ENCODE measurements around the gene VIPR1.
"Not testable (repeated sequence)": the region's sequence is repeated elsewhere in the genome, so short reads cannot be mapped to it uniquely, and the experiment has no call there.

VIPR1 gene

DNA sequence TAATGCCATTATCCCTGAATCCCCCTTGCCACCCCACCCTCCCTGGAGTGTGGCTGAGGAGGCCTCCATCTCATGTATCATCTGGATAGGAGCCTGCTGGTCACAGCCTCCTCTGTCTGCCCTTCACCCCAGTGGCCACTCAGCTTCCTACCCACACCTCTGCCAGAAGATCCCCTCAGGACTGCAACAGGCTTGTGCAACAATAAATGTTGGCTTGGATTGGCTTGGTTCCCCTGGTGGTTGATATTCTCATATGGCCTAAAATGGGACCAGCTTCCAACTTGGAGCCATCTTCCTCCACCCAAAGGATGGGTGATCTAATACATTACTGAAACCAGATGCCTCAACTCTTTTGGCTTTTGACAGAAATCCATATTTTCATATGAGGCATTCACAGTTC is 34.9 kb downstream of the VIPR1 start:
- ATAC-seq = no peak

DNA sequence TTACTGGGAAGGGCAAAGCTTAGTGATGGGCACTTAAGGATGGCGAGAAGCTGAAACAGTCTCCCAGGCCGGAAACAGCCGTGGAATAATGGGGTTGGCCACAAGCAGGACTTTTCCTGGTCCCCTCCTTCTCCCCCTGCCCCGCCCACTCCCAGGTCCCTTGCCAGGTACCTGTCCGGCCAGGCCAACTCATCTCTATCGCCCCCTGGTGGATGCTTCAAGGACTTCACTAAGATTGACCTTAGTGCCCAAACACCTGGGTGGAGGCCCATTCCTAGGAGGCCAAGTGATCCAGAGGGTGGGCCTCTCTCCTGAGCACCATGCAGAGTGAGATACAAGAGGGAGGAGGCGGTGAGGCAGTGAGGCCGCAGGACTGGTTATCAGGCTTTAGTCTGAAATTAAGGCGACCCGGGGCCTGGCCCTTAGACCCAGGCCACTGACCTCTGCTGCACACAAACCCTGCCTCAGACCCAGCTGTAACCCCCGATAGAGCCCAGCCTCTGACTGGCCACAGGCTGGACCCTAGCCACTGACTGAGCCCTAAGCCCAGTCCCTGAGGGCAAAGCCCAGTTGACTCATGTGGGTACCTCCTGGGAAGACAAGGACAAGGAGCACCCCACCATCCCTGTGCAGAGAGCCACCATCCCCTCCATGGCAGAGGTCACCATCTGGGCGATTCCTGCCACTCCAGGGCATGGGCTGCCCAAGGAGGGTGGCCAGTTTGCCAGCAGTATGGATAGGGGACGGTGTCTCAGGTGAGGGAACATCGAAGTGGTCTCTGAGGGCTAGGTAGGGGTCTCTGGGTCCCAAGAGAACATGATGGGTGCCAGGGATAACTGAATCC is 37.6 kb downstream of the VIPR1 start:
- peak in 1 of 2 donors; percentile 56 for ATAC-seq

DNA sequence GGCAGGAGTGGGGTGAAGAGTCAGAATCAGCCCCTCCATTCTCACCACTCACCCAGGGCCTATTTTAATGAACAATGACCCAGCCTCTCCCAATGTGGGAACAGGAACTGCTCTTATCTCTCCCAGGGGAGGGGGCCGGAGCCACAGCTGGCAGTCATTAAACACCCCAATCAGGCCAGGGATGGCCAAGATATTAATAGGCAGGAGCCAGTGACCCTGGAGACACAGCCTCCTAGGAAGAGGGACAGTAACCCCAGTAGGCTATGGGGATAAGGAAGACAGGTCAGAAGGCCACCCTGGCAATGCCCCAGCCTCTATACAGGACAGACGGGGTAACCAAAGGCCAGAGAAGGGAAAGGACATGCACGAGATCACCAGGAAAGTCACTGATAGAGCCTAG is 38.6 kb downstream of the VIPR1 start:
- no peak for ATAC-seq

DNA sequence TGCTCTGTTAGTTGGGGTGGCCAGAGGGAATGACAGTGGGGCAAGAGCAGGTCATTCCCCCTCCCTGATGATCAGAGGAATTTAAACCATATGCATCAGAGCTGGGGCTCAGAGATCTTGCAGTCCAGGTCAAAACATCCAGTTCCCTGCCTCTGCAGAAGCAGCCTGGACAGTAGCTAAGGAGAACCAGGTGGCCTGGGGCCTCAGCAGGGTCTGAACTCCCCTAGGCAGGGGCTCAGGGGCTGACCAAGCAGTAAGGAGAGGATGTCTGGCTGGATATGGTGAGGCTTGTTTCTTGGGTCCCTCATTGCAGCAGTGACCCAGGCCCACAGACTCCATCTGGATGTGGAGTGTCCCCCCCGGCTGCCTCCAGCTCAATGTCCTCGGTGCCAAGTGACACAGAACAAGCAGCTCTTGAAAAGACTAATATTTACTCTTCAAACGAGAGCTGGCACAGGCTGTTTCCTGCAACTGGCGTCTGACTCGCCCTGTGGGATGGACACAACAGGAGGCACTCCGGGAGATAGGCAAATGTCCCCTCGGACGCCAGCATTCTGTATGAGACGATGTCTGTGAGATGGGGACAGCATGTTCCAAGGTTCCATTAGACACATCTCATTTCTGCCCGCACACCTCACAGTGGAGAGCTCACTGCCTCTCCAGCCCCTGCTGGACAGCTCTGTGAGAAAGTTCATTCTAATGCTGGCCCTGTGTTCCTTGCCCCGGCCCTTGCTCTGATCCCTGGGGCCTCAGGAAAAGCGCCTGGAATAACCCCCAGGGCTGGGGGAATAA is 42.2 kb downstream of the VIPR1 start:
- ATAC-seq = no peak

DNA sequence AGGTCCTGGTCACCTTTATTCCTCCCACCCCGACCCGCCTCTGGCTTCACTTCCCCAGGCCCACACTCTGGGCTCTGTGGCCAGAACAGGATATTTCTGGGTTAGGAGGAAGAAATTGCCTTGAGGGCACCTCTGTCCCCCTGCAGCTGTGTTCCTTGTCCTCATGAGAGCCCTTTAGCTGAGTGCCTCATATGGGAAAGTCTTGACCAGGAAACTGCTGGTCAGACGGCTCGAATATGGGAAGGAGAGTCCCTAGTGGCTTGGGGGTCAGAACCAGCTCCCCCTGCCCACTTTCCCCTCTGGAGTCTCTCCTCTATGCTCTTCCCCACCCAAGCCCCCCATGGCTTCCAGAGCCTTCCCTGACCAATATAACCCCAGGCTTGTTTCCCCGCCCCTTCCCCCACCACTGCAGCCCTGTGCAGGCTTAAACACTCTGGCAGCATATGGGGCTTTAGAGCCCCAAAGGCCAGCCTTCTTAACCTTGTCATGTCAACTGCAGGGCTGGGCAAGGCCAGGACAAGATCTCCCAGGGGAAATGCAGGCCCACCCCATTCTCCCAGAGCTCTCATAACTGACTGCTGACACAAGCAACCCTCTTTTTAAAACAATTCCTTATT is 42.9 kb downstream of the VIPR1 start:
- ATAC-seq = no peak

DNA sequence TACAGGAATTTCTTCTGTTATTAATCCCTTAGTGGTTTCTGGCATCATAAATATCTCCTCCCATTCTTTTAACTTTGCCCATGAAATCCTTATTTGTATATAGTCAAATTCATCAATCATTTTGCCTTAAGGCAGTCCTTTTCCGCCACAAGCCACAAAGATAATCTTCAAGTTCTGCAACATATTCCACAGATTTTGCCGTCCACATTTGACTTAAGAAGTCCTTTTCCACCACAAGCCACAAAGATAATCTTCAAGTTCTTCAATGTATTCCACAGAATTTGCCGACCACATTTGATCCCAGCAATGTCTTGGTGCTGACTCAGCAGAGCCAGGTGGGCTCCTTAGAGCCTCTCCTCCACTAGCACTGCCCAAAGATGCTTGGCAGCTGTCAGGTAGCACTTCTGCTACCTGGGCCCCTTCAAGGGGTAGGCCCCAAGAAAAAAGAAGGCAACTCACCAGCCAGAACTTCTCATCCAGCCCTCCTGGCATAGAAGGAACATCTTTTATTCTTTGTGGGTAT is 44.3 kb downstream of the VIPR1 start:
- ATAC-seq = no peak

DNA sequence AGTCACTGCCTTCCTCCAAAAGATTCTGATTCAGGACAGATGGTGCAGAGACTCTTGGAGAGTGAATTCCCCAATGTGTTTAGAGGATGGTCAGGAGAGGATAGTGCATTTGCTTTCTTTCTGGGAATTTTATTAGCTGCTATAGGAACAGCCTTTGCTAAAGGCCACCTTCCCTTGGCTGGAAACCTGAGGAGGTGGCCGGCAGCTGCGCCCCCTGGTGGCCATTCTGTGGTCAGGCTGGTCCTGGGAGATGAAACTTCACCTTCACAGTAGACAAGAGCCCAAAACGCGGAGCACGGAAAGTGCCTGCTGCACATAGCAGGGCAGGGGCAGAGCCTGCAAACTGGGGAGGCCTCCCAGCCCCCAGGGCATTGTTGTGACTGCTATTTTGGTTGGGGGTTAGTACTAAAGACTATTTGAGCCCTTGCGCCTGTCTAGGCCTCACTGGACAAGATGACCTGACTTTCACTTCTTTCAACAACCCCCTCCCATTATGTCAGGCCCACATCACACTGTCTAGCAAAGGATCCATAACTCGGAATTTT is 45.0 kb downstream of the VIPR1 start:
- ATAC-seq = peak; percentile 61 to 62

DNA sequence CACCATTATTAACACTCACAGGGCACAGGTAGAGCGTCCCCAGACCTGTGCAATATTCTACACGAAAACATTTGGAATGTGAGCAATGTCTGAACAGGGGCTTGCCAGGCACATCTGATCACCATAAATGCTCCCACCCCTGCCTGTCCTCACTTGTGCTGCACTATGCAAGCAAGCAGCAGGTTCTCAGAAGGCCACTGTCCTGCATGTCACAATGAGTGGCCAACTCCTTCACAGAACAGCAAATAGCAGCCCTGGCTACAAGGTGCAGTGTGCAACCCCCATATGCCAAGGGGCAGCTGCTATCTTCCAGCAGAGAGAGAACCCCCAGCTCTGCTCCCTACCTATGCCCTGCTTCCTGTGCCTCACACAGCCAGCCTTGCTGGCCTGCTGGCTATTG is 46.7 kb downstream of the VIPR1 start:
- ATAC-seq = no peak

DNA sequence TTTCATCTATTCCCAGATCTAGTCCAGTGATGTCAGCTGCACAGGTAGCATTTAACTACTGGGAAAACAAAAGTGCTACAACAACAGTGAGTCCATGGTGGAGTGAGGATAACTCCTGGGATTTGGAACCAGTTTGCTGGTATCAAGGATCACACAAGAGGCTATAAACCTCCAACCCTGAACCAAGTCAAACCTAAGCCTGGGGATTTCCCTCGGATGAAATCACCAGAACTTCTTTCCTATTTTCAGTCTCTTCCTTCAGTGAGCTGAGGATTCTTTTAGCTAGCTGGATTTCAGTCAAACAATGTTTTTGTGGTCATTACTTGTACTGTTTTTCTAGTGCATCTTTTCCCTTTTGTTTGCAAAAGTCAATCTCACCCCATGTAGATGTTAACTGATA is 47.8 kb downstream of the VIPR1 start:
- ATAC-seq = no peak

DNA sequence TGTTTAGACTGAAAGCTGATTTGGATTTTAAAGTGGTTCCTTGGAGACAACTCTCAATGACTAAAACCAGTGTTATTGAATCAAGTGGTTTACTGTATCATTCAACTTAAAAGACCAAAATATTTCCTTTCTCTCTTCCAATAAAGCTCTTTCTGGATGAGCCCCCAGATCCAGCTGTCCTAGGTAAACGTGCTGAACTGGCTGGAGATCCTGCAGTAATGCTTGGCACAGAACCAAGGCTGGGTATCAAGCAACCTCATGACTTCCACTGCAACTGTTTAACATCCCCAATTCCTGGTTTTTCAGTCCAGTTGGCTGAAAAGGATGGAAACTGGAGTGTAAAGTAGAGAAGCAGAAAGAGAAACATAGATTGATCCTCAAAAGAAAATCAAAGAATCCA is 50.4 kb downstream of the VIPR1 start:
- no peak for ATAC-seq

DNA sequence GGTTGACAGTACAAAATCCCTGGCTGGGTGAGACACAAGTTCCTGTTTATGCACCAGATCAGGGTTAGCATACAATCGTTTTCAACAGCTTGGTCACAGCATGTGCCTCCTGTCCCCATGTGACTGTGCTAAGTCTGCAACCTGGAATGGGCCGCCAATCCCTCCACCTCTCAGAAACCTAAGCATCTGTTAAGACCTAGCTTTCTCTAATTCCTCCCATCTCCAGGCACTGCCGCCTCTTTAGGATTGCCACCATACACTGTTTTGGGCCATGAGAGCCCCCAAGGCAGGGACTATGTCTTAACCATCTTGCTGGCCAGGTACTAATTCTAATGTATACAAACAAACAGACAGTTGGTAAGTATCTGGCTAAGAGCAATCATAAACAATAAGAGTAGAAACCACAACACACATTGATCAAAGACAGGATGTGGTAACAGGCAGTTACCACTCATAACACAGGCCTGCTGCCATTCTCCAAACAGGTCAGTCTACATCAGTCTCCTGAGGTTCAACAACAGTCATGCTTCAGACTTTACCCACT is 53.7 kb downstream of the VIPR1 start:
- ATAC-seq = peak; percentile 97 to 98

DNA sequence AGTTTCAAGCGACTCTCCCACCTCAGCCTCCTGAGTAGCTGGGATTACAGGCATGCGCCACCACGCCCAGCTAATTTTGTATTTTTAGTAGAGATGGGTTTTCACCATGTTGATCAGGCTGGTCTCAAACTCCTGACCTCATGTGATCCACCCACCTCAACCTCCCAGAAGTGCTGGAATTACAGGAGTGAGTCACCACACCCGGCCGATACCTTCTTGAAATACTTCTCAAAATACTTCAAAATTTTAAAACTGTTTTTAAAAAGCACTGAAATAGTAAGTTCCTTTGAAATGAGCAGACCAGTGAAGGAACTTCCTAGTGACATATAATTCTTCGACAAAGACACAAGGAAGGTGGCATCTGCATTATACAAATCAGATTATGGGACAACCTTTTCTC is 54.4 kb downstream of the VIPR1 start:
- ATAC-seq = not testable (repeated sequence)

DNA sequence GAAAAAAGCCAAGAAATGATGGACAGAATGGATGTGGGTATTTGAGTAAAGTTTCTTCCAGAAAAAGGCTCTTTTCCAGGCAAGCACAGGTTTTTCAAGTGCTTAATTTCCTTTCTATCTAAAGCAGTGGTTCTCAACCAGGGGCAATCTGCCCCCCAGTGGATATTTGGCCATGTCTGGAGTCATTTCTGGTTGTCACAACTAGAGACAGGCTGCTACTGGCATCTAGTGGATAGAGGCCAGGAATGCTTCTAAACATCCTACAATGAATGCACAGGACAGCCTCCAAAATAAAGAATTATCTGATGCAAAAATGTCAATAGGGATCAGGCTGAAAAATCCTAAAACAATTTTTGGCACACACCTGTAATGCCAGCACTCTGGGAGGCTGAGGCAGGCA is 55.4 kb downstream of the VIPR1 start:
- ATAC-seq = no peak

DNA sequence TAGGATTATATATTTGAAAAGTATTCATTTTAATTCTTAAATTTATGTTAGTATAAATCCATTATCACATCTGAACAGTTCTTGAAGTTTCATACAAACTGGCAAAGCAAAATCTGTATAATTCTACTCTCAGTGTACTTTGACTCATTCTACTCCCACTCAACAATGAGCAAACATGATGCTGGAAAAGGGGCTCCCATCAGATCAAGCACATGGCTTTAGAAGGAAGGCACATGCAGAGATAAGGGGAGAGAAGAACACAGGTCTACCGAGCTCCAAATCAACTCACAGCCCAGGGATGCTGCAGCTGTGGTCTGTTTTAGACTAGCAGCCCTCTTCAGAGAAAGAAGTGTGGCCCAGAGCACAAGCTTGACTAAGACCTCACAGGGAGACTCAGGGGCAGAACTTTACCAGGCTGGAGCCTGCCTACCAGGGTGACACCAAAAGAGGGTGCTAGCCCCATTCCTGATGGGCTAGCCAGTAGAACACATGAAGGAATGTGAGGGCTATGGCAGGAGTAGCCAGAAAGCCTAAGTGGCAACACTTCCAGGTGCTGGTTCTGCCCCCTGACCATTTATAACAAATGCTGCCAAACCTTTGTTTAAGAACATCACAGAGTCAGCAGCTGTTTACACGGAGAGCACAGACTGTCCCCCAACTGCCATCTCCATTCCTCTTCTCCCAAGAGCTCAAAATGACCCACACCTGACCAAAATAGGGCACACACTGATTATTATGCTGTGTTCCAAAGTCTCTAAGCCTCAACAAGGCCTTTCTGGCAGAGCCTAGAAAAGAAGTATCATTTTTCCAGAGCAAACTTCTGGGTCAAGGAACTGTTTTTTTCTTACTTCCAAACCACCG is 59.8 kb downstream of the VIPR1 start:
- no peak for ATAC-seq

DNA sequence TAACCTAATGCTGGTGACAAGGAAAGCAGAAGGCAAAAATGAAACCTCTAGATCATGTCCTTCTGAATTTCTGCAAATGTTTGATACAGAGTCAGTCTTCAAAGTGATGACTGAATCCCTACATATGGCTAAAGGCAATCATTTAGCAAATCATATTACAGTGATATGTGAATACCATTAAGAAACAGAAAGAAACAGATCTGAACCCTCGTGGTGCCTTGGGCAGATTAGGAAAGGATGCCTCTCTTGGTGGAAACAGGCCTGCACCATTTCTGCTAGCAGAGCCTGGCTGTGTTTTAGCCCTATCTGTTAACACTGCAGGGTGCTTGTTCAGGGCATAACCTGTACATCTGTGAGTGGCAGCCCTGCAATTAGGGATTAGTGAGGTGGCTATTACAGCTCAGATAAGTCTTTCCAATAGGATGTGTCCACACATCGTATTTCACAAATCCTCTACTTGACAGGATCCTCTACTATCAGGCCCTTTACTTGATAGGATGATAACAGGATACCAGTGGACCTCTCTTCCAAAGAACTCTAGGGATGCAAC is 67.2 kb downstream of the VIPR1 start:
- ATAC-seq = no peak

DNA sequence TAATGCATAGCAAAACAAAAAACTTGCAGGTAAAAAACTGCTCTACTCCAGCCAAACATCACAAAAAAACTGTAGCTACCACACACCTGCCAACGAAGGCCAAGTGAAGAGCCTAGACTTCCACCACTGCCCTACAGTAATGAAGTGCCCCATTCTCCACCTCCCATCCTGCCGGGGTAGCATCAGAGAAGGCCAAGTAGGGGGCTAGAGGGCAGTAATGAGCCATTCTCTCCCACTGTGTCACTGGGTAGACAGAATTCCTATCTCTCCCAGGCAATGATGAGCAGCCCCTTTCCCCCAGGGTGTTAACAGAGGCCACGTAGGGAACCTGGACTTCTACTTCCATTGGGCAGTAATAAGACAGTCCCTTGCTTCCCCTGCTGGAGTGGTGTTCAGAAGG is 69.8 kb downstream of the VIPR1 start:
- ATAC-seq = peak; percentile 51 to 63

DNA sequence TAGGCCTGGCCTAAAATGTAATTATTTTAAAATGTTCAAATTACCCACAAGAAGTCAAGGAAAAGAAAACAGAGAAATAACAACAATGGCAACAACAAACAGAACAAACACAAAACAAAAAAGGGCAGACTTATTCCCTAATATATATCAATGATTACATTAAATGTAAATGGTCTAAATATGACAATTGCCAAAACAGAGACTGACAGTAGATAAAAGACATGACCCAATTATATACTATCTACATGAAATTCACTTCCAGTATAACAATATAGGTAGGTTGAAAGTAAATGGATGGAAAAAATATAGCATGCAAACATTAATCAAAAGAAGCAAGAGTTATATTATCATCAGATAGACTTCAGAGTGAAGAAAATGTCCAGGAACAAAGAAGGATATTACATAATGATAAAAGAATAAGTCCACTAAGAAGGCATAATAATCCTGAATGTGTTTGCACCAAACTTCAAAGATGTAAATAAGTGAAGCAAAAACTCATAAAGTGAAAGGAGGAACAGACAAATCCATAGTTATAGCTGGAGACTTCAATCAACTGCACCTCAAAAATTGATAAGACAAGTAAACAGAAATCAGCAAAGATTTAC is 72.8 kb downstream of the VIPR1 start:
- no peak for ATAC-seq

DNA sequence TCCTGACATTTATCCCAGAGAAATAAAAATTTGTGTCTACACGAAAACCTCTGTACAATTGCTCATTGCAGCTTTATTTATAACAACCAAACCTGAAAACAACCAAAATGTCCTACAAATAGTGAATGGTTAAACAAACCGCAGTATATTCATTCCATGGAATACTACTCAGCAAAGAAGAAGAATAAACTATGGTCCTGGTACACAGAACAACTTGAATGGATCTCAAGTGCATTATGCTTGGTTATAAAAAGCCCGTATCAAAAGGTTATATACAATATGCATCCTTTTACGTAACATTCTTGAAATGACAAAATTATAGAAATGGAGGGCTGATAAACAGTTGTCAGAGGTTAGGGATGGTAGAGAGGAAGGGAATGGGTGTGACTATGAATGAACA is 75.6 kb downstream of the VIPR1 start:
- ATAC-seq = no peak

DNA sequence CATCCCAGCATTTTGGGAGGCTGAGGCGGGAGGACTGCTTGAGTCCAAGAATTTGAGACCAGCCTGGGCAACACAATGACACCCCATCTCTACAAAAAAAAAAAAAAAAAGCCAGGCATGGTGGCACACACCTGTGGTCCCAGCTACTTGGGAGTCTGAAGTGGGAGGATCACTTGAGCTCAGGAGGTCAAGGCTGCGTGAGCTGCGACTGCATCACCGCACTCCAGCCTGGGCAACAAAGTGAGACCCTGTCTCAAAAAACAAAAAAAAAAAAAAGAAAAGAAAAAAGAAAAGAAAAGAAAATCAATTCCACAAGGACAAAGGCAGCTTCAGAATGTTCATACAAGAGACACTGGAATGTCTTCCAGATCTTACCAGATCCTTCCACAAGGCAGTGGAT is 76.9 kb downstream of the VIPR1 start:
- ATAC-seq = not testable (repeated sequence)

DNA sequence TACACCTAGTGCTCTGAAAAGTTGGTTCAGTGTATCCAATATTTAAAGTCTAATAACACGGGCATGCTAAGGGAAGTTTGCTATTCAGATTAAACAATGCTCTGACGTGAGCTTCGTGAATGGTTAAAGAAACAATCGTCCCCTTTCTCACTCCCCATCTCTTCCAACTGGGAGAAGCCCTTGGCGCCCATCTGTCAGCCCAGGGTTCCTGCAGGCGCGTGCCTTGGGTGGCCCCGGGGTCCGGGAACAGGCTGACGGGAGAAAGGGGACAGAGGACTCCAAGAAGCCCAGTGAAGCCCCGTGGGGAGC is 78.9 kb downstream of the VIPR1 start:
- ATAC-seq = no peak

Measured in activated CD4-positive, CD25-positive, alpha-beta regulatory T cell treated with anti-CD3 and anti-CD28 coated beads, Interleukin-2, amount 50 U/mL, for 24 hours (primary cell).